Measurements from ENCODE around the gene NOC2L.

Gene NOC2L

DNA sequence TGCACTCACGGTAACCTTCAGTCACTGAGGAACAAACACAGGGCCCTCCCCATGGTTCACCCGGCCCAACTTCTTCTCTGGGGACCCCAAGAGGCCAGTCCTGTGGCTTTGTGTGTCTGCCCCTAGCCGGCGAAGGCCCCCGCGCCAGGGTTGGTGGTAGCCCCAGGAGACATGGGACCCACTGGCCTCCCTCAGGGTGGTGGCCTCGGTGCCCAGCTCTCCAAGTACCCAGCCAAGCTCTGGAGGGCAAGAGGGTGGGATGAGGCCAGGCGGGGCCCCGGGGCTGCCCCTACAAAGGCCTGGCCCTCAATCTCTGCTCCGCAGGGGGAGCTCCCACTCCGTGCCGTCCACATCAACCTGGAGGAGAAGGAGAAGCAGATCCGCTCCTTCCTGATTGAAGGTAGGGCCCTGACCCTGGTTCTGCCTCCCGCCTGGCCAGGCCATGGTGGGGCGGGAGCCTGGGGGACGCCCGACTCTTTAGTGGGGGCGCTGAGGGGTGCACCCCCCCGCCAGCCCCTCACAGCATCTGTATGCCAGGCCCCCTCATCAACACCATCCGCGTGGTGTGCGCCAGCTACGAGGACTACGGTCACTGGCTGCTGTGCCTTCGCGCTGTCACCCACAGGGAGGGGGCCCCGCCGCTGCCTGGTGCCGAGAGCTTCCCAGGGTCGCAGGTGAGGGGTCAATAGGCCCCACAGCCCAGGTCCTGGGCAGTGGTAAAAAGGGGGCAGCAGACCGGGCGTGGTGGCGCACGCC, 12.9 kb upstream of the NOC2L start:
- no peaks in the 10 kb centered on the region for H4K20me1 ChIP-seq (ENCODE audit: insufficient read depth, low read length)
- no peaks in the 10 kb centered on the region for H3K79me2 ChIP-seq (ENCODE audit: insufficient read depth, low read length)
- H2AFZ ChIP-seq (ENCODE audit: low read length), result no peak overlapping the region
- no peak overlapping the region for H3K27ac ChIP-seq (ENCODE audit: low read depth, low read length, poor library complexity, severe bottlenecking)
- peaks cover 6% of the 10 kb centered on the region; the same call in 1 of the 2 replicates for H3K27me3 ChIP-seq (ENCODE audit: insufficient read depth, low read length)
- no peak overlapping the region for H3K4me2 ChIP-seq (ENCODE audit: low read length)
- H3F3A ChIP-seq (ENCODE audit: insufficient read depth, low read length), result no peaks in the 10 kb centered on the region
- no peaks in the 10 kb centered on the region for H3K9me2 ChIP-seq (ENCODE audit: low read depth, low read length)
- peaks cover 10% of the 10 kb centered on the region for H3K4me1 ChIP-seq (ENCODE audit: insufficient read depth, low read length, severe bottlenecking)
- H3K9ac ChIP-seq (ENCODE audit: low read length), result no peak overlapping the region
- H3K36me3 ChIP-seq (ENCODE audit: insufficient read depth, low read length), result no peaks in the 10 kb centered on the region
- no peak overlapping the region for H3K4me3 ChIP-seq (ENCODE audit: low read depth, low read length, poor library complexity, severe bottlenecking)
- no peaks in the 10 kb centered on the region for H3K9me3 ChIP-seq (ENCODE audit: low read length)
- no peak for TF ChIP-seq CTCF (IDR thresholded peaks at IDR 0.05; ENCODE audit: low read length)
- TF ChIP-seq EZH2 (IDR thresholded peaks at IDR 0.05; ENCODE audit: borderline replicate concordance, low read length), result no peak

DNA sequence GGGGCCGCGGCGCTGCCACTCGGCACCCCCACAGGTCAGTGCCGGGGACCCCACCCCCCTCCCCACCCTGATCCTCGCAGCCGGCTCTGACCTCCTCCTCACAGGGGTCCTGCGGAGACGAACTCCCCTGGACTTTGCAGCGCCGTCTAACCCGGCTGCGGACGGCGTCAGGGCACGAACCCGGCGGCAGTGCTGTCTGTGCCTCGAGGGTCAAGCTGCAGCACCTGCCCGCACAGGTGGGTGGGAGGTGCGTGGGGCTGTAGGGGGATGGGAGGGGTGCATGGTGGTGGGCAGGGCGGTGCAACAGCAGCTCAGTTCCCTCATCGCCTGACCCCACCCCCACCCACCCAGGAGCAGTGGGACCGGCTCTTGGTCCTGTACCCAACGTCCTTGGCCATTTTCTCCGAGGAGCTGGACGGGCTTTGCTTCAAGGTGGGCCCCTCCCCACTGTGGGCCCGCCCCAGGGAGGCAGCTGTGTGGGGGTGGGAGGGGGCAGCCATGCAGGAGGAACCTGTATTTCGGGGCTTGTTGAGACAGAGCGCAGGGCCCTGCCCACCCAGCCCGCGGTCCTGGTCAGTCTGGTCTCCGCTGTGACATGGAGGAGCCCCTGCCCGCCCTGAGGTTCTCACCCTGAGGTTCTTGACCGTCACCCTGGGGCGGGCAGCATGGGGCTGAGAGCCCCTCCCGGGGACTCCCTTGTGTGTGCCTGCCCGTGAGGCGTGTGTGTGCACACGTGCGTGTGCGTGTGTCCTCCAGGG, 12.1 kb upstream of the NOC2L start:
- H3K36me3 ChIP-seq (ENCODE audit: insufficient read depth, low read length), result no peaks in the 10 kb centered on the region
- no peaks in the 10 kb centered on the region for H3K79me2 ChIP-seq (ENCODE audit: insufficient read depth, low read length)
- no peak overlapping the region for H3K27ac ChIP-seq (ENCODE audit: low read depth, low read length, poor library complexity, severe bottlenecking)
- TF ChIP-seq EZH2 (IDR thresholded peaks at IDR 0.05; ENCODE audit: borderline replicate concordance, low read length) (no peak), CTCF (IDR thresholded peaks at IDR 0.05; ENCODE audit: low read length) (no peak)
- no peak overlapping the region for H2AFZ ChIP-seq (ENCODE audit: low read length)
- H4K20me1 ChIP-seq (ENCODE audit: insufficient read depth, low read length), result no peaks in the 10 kb centered on the region
- no peak overlapping the region for H3K4me3 ChIP-seq (ENCODE audit: low read depth, low read length, poor library complexity, severe bottlenecking)
- no peaks in the 10 kb centered on the region for H3F3A ChIP-seq (ENCODE audit: insufficient read depth, low read length)
- no peaks in the 10 kb centered on the region for H3K9me3 ChIP-seq (ENCODE audit: low read length)
- peaks cover 15% of the 10 kb centered on the region for H3K4me1 ChIP-seq (ENCODE audit: insufficient read depth, low read length, severe bottlenecking)
- H3K27me3 ChIP-seq (ENCODE audit: insufficient read depth, low read length), result peaks cover 6% of the 10 kb centered on the region; the same call in 1 of the 2 replicates
- no peak overlapping the region for H3K9ac ChIP-seq (ENCODE audit: low read length)
- H3K4me2 ChIP-seq (ENCODE audit: low read length), result no peak overlapping the region
- H3K9me2 ChIP-seq (ENCODE audit: low read depth, low read length), result no peaks in the 10 kb centered on the region

DNA sequence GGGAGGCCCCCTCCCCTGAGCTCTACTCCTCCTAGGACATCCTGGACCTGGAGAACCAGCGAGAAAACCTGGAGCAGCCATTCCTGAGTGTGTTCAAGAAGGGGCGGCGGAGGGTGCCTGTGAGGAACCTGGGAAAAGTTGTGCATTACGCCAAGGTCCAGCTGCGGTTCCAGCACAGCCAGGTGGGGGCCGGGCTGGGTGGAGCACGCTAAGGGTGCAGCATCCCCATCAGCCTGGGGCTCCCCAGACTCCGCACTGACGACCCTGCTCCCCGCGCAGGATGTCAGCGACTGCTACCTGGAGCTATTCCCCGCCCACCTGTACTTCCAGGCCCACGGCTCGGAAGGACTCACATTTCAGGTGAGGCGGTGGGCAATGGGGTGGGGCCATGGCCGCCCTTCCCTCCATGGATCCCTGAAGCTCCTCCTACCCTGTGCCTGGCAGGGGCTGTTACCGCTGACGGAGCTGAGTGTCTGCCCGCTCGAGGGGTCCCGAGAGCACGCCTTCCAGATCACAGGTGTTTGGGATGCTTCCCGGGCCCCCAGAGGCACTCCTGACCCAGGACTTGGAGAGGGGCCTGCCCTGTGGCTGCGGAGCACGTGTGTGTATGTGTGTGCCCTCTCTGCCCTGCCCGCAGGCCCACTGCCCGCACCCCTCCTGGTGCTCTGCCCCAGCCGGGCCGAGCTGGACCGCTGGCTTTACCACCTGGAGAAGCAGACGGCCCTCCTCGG, 11.4 kb upstream of the NOC2L start:
- no peak for TF ChIP-seq EZH2 (IDR thresholded peaks at IDR 0.05; ENCODE audit: borderline replicate concordance, low read length)
- no peak for TF ChIP-seq CTCF (IDR thresholded peaks at IDR 0.05; ENCODE audit: low read length)
- Histone ChIP-seq H3K9ac (ENCODE audit: low read length) (no peak overlapping the region), H3K36me3 (ENCODE audit: insufficient read depth, low read length) (no peaks in the 10 kb centered on the region), H3K27me3 (ENCODE audit: insufficient read depth, low read length) (peaks cover 2% of the 10 kb centered on the region; the same call in 1 of the 2 replicates), H2AFZ (ENCODE audit: low read length) (no peak overlapping the region), H3F3A (ENCODE audit: insufficient read depth, low read length) (no peaks in the 10 kb centered on the region), H3K4me1 (ENCODE audit: insufficient read depth, low read length, severe bottlenecking) (peaks cover 14% of the 10 kb centered on the region), H3K9me2 (ENCODE audit: low read depth, low read length) (no peaks in the 10 kb centered on the region), H3K4me3 (ENCODE audit: low read depth, low read length, poor library complexity, severe bottlenecking) (no peak overlapping the region), H4K20me1 (ENCODE audit: insufficient read depth, low read length) (no peaks in the 10 kb centered on the region), H3K79me2 (ENCODE audit: insufficient read depth, low read length) (no peaks in the 10 kb centered on the region), H3K9me3 (ENCODE audit: low read length) (no peaks in the 10 kb centered on the region), H3K27ac (ENCODE audit: low read depth, low read length, poor library complexity, severe bottlenecking) (no peak overlapping the region), H3K4me2 (ENCODE audit: low read length) (no peak overlapping the region)

Data from OCI-LY1 (cell line).